Suprapubic skin (tissue), 4 donors: Measurements from ENCODE around the gene FRZB. TPM values are rescaled to one million over a fixed set of nuclear protein-coding genes. Genes with fewer than 3 reads are reported as not detected.

Source experiments
- DNase-seq, 2 donors: peaks; one replicate each; pipeline ENCODE4 v3.0.0-alpha.2; 2019; ENCODE audit warnings: low spot score in 2 of 2
- H3K27ac ChIP-seq: fragments of 200-600 bp; sonication (generic); one replicate; pipeline ENCODE4 v1.5.1; 2019
- H3K27me3 ChIP-seq: fragments of 200-600 bp; sonication (generic); one replicate; pipeline ENCODE4 v1.5.1; 2019
- H3K36me3 ChIP-seq: fragments of 200-600 bp; sonication (generic); one replicate; pipeline ENCODE4 v1.5.1; 2019
- H3K4me1 ChIP-seq: fragments of 200-600 bp; sonication (generic); one replicate; pipeline ENCODE4 v1.5.1; 2019
- H3K4me3 ChIP-seq: fragments of 200-600 bp; sonication (generic); one replicate; pipeline ENCODE4 v1.5.1; 2019; ENCODE audit warnings: mild to moderate bottlenecking
- H3K9me3 ChIP-seq: fragments of 200-600 bp; sonication (generic); one replicate; pipeline ENCODE4 v1.5.1; 2019
- EP300 ChIP-seq: sonication (generic); formaldehyde crosslinking; IDR thresholded peaks from one replicate; pipeline ENCODE4 v1.6.1; 2017; ENCODE audit warnings: antibody characterized with exemption
- POLR2A ChIP-seq, 2 donors: fragments of 450-650 bp; IDR thresholded peaks; one replicate each; pipeline ENCODE4 v1.6.1; 2017; ENCODE audit warnings: antibody characterized with exemption in 2 of 2, mild to moderate bottlenecking in 2 of 2, moderate library complexity in 2 of 2
- POLR2AphosphoS5 ChIP-seq, 3 donors: sonication (generic); formaldehyde crosslinking; IDR thresholded peaks; one replicate each; pipeline ENCODE4 v1.6.1; 2017; ENCODE audit warnings: antibody characterized with exemption in 3 of 3
- WGBS: methylation state at CpG from one replicate; pipeline ENCODE4 v1.1.5; 2018; 5-methylcytosine and 5-hydroxymethylcytosine counted together
- total RNA-seq, 4 donors: library from RNA; depleted of rRNA; stranded (reverse); fragments of >200 nt; gene quantifications; one replicate each; pipeline ENCODE4 v1.1.0, GENCODE V29; 2016
- TF ChIP-seq, protein P1 (sequence below), 2 donors: fragments of 200-600 bp in 1 of 2; fragments of 450-650 bp in 1 of 2; sonication (generic) in 1 of 2; IDR thresholded peaks; one replicate each; pipeline ENCODE4 v1.5.1; 2016 to 2019; ENCODE audit warnings: antibody characterized with exemption in 2 of 2, mild to moderate bottlenecking in 1 of 2, moderate library complexity in 1 of 2

Gene FRZB
- total RNA-seq, result 10 to 100 TPM; 10.7 to 20.3 (median 13.4) TPM

DNA sequence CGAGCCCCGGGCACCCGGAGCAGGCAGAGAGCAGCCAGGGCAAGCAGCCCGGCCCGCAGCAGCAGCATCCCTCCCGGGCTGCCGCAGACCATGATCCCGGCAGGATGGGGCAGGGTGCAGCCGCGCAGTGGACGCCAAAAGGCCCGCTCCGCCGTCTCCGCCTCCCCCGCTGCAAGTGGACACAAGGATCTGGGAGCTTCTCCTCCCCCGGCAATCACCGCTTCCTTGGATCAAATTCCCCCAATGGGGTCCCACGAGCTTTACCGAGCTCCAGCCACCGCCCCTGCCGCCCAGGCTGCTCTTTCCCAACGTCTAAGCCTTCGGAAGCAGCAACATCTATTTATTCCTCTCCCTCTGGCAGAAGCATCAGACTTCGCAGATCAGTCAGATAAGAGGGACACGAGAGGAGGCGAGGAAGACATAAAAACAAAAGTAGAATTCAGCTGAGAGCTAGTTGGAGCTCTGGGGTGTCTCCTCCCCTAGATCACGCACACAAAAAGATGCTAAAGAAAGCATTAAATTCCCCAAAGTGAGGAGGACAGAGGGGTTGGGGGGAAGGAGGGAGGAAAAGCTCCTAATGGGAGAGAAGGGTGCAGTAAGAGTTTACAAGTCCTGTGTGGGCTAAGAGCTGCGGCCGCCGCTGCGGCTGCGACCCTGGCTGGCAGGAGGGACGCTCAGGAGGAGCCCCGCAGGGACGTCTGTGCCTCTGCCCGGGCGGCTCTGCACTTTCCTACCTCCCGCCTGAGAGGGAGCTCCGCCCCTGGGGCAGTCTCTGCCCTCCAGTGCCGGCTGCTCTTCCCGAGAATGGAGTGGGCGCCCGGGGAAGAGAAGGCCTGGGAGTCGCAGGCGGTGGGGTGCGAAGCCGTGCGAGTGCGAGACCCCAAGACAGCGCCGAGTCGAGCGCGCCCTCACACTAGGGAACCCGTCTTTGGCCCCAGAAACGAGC, at the start of gene FRZB:
TSS of gene FRZB (minus strand) at position 177 of the 946 bp plus-strand sequence. CDS start at position 92, 85 bp downstream.
- no peaks in the 10 kb centered on the region for H3K9me3 ChIP-seq
- peak within 1 kb of the TSS; percentile 40 for H3K27ac ChIP-seq
- no peak for TF ChIP-seq POLR2AphosphoS5 (IDR thresholded peaks at IDR 0.05)
- WGBS, result 3% methylated on average over 46 of the region's 57 CpGs
- H3K36me3 ChIP-seq, result no peaks in the 10 kb centered on the region
- peak; percentile 74 to 86 for DNase-seq
- peak within 1 kb of the TSS; percentile 54 for H3K4me3 ChIP-seq
- H3K27me3 ChIP-seq, result no peaks in the 10 kb centered on the region
- H3K4me1 ChIP-seq, result peaks cover 17% of the 10 kb centered on the region

GRCh38 chr2:182915369-182916326, 49.2 kb upstream of the FRZB start:
- Histone ChIP-seq H3K4me1 (no peaks in the 10 kb centered on the region), H3K27ac (no peak overlapping the region), H3K4me3 (no peak overlapping the region), H3K9me3 (no peaks in the 10 kb centered on the region), H3K36me3 (peaks cover 36% of the 10 kb centered on the region), H3K27me3 (no peaks in the 10 kb centered on the region)
- no peak for TF ChIP-seq EP300
- TF ChIP-seq, protein P1, sequence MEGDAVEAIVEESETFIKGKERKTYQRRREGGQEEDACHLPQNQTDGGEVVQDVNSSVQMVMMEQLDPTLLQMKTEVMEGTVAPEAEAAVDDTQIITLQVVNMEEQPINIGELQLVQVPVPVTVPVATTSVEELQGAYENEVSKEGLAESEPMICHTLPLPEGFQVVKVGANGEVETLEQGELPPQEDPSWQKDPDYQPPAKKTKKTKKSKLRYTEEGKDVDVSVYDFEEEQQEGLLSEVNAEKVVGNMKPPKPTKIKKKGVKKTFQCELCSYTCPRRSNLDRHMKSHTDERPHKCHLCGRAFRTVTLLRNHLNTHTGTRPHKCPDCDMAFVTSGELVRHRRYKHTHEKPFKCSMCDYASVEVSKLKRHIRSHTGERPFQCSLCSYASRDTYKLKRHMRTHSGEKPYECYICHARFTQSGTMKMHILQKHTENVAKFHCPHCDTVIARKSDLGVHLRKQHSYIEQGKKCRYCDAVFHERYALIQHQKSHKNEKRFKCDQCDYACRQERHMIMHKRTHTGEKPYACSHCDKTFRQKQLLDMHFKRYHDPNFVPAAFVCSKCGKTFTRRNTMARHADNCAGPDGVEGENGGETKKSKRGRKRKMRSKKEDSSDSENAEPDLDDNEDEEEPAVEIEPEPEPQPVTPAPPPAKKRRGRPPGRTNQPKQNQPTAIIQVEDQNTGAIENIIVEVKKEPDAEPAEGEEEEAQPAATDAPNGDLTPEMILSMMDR (IDR thresholded peaks at IDR 0.05), result no peak
- no peak for TF ChIP-seq POLR2AphosphoS5 (IDR thresholded peaks at IDR 0.05)
- TF ChIP-seq POLR2A (IDR thresholded peaks at IDR 0.05), result no peak
- WGBS, result 84% methylated on average over 6 of the region's 6 CpGs
- no peak for DNase-seq

DNA sequence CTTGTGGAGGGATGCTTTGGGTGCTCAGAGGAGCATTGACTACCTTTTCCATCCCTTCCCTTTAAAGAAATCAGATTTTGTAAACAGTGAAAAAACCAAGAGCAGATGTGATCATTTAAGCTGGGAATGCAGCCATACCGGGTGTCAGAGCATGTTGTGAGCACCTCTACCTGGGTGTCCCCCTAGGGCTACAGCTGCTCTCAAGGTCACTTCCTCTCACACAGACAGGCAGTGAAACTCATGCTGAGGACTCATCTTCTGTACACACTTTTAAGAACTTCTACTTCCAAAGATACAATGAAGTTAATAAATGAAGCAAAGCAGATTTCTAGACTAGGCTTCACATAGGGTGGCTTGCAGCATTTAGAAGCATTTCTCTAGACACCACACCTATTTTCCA, 48.4 kb upstream of the FRZB start:
- no peak for TF ChIP-seq POLR2AphosphoS5 (IDR thresholded peaks at IDR 0.05)
- TF ChIP-seq, protein P1 (IDR thresholded peaks at IDR 0.05), result no peak
- Histone ChIP-seq H3K9me3 (no peaks in the 10 kb centered on the region), H3K36me3 (peaks cover 43% of the 10 kb centered on the region), H3K4me3 (no peak overlapping the region), H3K27me3 (no peaks in the 10 kb centered on the region), H3K27ac (no peak overlapping the region), H3K4me1 (no peaks in the 10 kb centered on the region)
- WGBS, result 54% methylated on average over 1 of the region's 1 CpG
- no peak for DNase-seq

- Histone ChIP-seq H3K27me3 (no peaks in the 10 kb centered on the region), H3K4me1 (no peaks in the 10 kb centered on the region), H3K9me3 (no peaks in the 10 kb centered on the region), H3K27ac (no peak overlapping the region), H3K36me3 (peaks cover 44% of the 10 kb centered on the region), H3K4me3 (no peak overlapping the region)
- no peak for DNase-seq
- TF ChIP-seq EP300 (no peak), POLR2A (IDR thresholded peaks at IDR 0.05) (no peak), POLR2AphosphoS5 (IDR thresholded peaks at IDR 0.05) (no peak)
- TF ChIP-seq, protein P1 (IDR thresholded peaks at IDR 0.05), result no peak
- 86% methylated on average over 1 of the region's 1 CpG for WGBS
Measured at GRCh38 chr2:182913064-182913463, 46.6 kb upstream of the FRZB start.

- H3K36me3 ChIP-seq, result peaks cover 44% of the 10 kb centered on the region
- 74% methylated on average over 3 of the region's 3 CpGs for WGBS
- no peaks in the 10 kb centered on the region for H3K4me1 ChIP-seq
- DNase-seq, result no peak
- no peak overlapping the region for H3K4me3 ChIP-seq
- no peak overlapping the region for H3K27ac ChIP-seq
- no peak for TF ChIP-seq POLR2AphosphoS5 (IDR thresholded peaks at IDR 0.05)
- TF ChIP-seq, protein P1 (IDR thresholded peaks at IDR 0.05), result no peak
- no peak for TF ChIP-seq POLR2A (IDR thresholded peaks at IDR 0.05)
- no peak for TF ChIP-seq EP300
- no peaks in the 10 kb centered on the region for H3K27me3 ChIP-seq
- H3K9me3 ChIP-seq, result no peaks in the 10 kb centered on the region
Measured at GRCh38 chr2:182912518-182912915, 46.1 kb upstream of the FRZB start.
